Measurements from ENCODE around the gene CNIH3.

The CNIH3 gene

DNA sequence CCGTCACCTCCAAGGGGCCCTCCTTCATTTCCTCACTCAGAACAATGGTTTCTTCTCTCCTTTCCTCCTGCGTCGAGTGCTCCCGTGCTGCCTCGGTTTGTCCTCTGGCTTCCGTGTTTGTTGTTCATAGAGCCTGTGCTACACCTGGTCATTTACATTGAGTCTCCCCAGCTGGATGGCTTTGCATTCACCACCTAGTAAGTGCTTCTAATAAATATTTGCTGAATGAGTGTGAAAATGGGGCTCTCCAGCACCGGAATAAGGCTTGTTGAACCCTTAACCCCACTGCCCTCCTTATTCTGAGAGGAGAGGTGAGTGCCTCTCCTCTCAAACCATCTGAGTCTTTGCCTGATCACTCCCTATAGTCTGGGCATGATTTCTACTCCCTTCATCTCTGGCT is 104.9 kb downstream of the CNIH3 start:
- Histone ChIP-seq H4K20me1 (ENCODE audit: insufficient read depth, low read length) (no peaks in the 10 kb centered on the region), H3K36me3 (ENCODE audit: insufficient read depth, low read length) (no peaks in the 10 kb centered on the region), H3K27ac (ENCODE audit: low read depth, low read length, poor library complexity, severe bottlenecking) (no peak overlapping the region), H3K27me3 (ENCODE audit: insufficient read depth, low read length) (no peaks in the 10 kb centered on the region), H3K4me3 (ENCODE audit: low read depth, low read length, poor library complexity, severe bottlenecking) (no peak overlapping the region), H3K9ac (ENCODE audit: low read length) (no peak overlapping the region), H3K4me1 (ENCODE audit: insufficient read depth, low read length, severe bottlenecking) (no peaks in the 10 kb centered on the region), H3K9me3 (ENCODE audit: low read length) (no peaks in the 10 kb centered on the region), H3K79me2 (ENCODE audit: insufficient read depth, low read length) (no peaks in the 10 kb centered on the region), H3F3A (ENCODE audit: insufficient read depth, low read length) (no peaks in the 10 kb centered on the region), H3K4me2 (ENCODE audit: low read length) (no peak overlapping the region), H3K9me2 (ENCODE audit: low read depth, low read length) (no peaks in the 10 kb centered on the region), H2AFZ (ENCODE audit: low read length) (no peak overlapping the region)
- TF ChIP-seq, protein P1, sequence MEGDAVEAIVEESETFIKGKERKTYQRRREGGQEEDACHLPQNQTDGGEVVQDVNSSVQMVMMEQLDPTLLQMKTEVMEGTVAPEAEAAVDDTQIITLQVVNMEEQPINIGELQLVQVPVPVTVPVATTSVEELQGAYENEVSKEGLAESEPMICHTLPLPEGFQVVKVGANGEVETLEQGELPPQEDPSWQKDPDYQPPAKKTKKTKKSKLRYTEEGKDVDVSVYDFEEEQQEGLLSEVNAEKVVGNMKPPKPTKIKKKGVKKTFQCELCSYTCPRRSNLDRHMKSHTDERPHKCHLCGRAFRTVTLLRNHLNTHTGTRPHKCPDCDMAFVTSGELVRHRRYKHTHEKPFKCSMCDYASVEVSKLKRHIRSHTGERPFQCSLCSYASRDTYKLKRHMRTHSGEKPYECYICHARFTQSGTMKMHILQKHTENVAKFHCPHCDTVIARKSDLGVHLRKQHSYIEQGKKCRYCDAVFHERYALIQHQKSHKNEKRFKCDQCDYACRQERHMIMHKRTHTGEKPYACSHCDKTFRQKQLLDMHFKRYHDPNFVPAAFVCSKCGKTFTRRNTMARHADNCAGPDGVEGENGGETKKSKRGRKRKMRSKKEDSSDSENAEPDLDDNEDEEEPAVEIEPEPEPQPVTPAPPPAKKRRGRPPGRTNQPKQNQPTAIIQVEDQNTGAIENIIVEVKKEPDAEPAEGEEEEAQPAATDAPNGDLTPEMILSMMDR (IDR thresholded peaks at IDR 0.05; ENCODE audit: low read length), result no peak
- TF ChIP-seq EZH2 (IDR thresholded peaks at IDR 0.05; ENCODE audit: borderline replicate concordance, low read length), result no peak

DNA sequence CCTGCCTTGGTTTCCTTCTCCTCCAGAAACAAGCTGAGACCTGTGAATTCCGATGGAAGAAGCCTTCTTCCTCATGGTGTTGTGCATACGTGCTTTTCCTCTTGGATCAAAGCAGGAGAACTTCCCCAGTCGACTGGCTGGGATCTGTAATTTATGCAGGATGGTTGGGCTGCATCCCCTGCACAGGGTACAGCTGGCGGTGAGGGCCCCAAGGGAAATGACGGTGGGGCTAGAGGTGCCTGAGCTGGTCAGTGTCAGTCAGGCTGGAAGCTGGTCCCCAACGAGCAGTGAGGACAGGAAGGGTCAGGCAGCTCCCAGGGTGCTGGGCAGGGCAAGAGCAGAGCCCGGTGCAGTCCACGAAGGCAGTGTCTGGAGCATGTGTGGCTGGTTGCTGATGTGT is 106.7 kb downstream of the CNIH3 start:
- Histone ChIP-seq H3F3A (ENCODE audit: insufficient read depth, low read length) (no peaks in the 10 kb centered on the region), H3K79me2 (ENCODE audit: insufficient read depth, low read length) (no peaks in the 10 kb centered on the region), H3K9me3 (ENCODE audit: low read length) (no peaks in the 10 kb centered on the region), H3K4me2 (ENCODE audit: low read length) (no peak overlapping the region), H3K9ac (ENCODE audit: low read length) (no peak overlapping the region), H3K4me3 (ENCODE audit: low read depth, low read length, poor library complexity, severe bottlenecking) (no peak overlapping the region), H4K20me1 (ENCODE audit: insufficient read depth, low read length) (no peaks in the 10 kb centered on the region), H3K27ac (ENCODE audit: low read depth, low read length, poor library complexity, severe bottlenecking) (no peak overlapping the region), H3K27me3 (ENCODE audit: insufficient read depth, low read length) (no peaks in the 10 kb centered on the region), H2AFZ (ENCODE audit: low read length) (no peak overlapping the region), H3K36me3 (ENCODE audit: insufficient read depth, low read length) (no peaks in the 10 kb centered on the region), H3K4me1 (ENCODE audit: insufficient read depth, low read length, severe bottlenecking) (no peaks in the 10 kb centered on the region), H3K9me2 (ENCODE audit: low read depth, low read length) (no peaks in the 10 kb centered on the region)
- no peak for TF ChIP-seq EZH2 (IDR thresholded peaks at IDR 0.05; ENCODE audit: borderline replicate concordance, low read length)
- TF ChIP-seq, protein P1 (IDR thresholded peaks at IDR 0.05; ENCODE audit: low read length), result no peak

- Histone ChIP-seq H3K9me3 (ENCODE audit: low read length) (no peaks in the 10 kb centered on the region), H3F3A (ENCODE audit: insufficient read depth, low read length) (no peaks in the 10 kb centered on the region), H3K9ac (ENCODE audit: low read length) (no peak overlapping the region), H3K27ac (ENCODE audit: low read depth, low read length, poor library complexity, severe bottlenecking) (no peak overlapping the region), H2AFZ (ENCODE audit: low read length) (no peak overlapping the region), H3K4me2 (ENCODE audit: low read length) (no peak overlapping the region), H3K27me3 (ENCODE audit: insufficient read depth, low read length) (no peaks in the 10 kb centered on the region), H3K9me2 (ENCODE audit: low read depth, low read length) (no peaks in the 10 kb centered on the region), H4K20me1 (ENCODE audit: insufficient read depth, low read length) (no peaks in the 10 kb centered on the region), H3K4me3 (ENCODE audit: low read depth, low read length, poor library complexity, severe bottlenecking) (no peak overlapping the region), H3K36me3 (ENCODE audit: insufficient read depth, low read length) (no peaks in the 10 kb centered on the region), H3K79me2 (ENCODE audit: insufficient read depth, low read length) (no peaks in the 10 kb centered on the region), H3K4me1 (ENCODE audit: insufficient read depth, low read length, severe bottlenecking) (no peaks in the 10 kb centered on the region)
- TF ChIP-seq EZH2 (IDR thresholded peaks at IDR 0.05; ENCODE audit: borderline replicate concordance, low read length), result no peak
- TF ChIP-seq, protein P1 (IDR thresholded peaks at IDR 0.05; ENCODE audit: low read length), result no peak
Measured at GRCh38 chr1:224724566-224724965, 108.4 kb downstream of the CNIH3 start.

All from OCI-LY1 (cell line).